GM21825 (cell line): Measurements from ENCODE around the gene ACE.
"Not testable (repeated sequence)": the region's sequence is repeated elsewhere in the genome, so short reads cannot be mapped to it uniquely, and the experiment has no call there.

Experiments
- ATAC-seq: cut with Tn5 transposase; IDR thresholded peaks from one replicate; pipeline ENCODE4 v1.9.1; 2021; ENCODE audit warnings: mild to moderate bottlenecking, moderate library complexity; ENCODE audit not compliant: unreplicated experiment

The ACE gene

GRCh38 chr17:63443053-63443452 is 33.8 kb upstream of the ACE start:
- ATAC-seq = no peak

GRCh38 chr17:63444457-63444856 is 32.4 kb upstream of the ACE start:
- ATAC-seq = no peak

- ATAC-seq = no peak
Measured at GRCh38 chr17:63445065-63445464, 31.8 kb upstream of the ACE start.

- no peak for ATAC-seq
Measured at GRCh38 chr17:63445571-63445953, 31.3 kb upstream of the ACE start.

GRCh38 chr17:63445954-63446752 is 30.7 kb upstream of the ACE start, which contains the start of gene CYB561:
Gene CYB561 (minus strand): TSS chr17:63446306. CDS start chr17:63437547, 8,759 bp downstream.
- ATAC-seq = peak; percentile 51

GRCh38 chr17:63446753-63447470 is 29.9 kb upstream of the ACE start:
- peak; percentile 41 for ATAC-seq

- ATAC-seq = no peak
Measured at GRCh38 chr17:63447471-63448009, 29.3 kb upstream of the ACE start.

GRCh38 chr17:63448655-63449054 is 28.2 kb upstream of the ACE start:
- no peak for ATAC-seq

- no peak for ATAC-seq
Measured at GRCh38 chr17:63450551-63450950, 26.3 kb upstream of the ACE start.

GRCh38 chr17:63451150-63451549 is 25.7 kb upstream of the ACE start:
- ATAC-seq = no peak

GRCh38 chr17:63452046-63452961 is 24.6 kb upstream of the ACE start:
- ATAC-seq = no peak

- ATAC-seq = no peak
Measured at GRCh38 chr17:63452962-63453551, 23.8 kb upstream of the ACE start.

GRCh38 chr17:63454357-63454756 is 22.5 kb upstream of the ACE start:
- ATAC-seq = not testable (repeated sequence)

- no peak for ATAC-seq
Measured at GRCh38 chr17:63454915-63455314, 21.9 kb upstream of the ACE start.

GRCh38 chr17:63455417-63455816 is 21.4 kb upstream of the ACE start:
- ATAC-seq = no peak

- ATAC-seq = no peak
Measured at GRCh38 chr17:63458478-63458877, 18.4 kb upstream of the ACE start.

- no peak for ATAC-seq
Measured at GRCh38 chr17:63460018-63460417, 16.8 kb upstream of the ACE start.

- no peak for ATAC-seq
Measured at GRCh38 chr17:63463771-63464170, 13.1 kb upstream of the ACE start.

- ATAC-seq = no peak
Measured at GRCh38 chr17:63464691-63465236, 12.1 kb upstream of the ACE start.

GRCh38 chr17:63468099-63468498 is 8.8 kb upstream of the ACE start:
- ATAC-seq = not testable (repeated sequence)
